G401.6 (cell line): ENCODE results near the gene CSAG3.
"Not testable (repeated sequence)": the region's sequence is repeated elsewhere in the genome, so short reads cannot be mapped to it uniquely, and the experiment has no call there.

ENCODE experiments used
- FAIRE-seq: peaks from 2 replicates; lab custom pipeline; 2012; peaks lifted over from hg19 to GRCh38; lab: Jason Lieb, UNC

Gene CSAG3

DNA sequence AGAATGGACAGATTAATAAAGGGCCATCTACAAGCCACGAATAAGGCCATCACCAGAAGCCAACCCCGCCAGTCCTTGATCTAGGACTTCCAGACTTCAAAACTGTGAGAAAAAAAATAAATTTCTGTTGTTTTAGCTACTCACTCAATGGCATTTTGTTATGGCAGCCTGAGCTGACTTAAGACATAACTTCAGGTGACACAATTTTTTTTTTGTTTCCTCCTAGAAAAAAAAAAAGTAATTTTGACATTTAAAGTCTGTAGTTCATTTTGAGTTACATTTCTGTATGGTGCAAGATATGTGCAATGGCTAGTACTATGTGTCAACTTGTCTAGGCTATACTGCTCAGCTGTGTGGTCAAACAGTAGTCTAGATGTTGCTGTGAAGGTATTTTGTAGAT lies at the start of gene CSAG3:
Gene CSAG3 (plus strand): TSS at position 301 of the 400 bp plus-strand sequence.
- FAIRE-seq: not testable (repeated sequence)

DNA sequence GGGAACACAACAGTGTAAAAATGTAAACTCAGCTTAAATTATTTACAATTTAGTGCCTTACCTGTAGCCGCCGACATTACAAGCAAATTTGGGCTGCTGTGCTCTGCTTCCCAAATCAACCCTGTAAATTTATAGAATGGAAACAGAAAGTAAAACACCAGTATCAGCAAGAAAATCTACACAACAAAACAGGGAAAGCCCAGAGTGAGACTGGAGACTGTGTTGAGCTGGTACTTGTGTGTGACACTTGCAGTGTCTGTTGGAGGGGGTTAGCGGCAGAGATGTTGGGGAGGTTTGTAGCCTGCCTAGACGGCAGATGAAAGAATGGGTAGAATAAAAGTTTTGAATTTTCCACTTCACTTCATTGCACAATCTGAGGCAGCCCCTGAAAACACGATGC lies 45.8 kb upstream of the CSAG3 start:
- not testable (repeated sequence) for FAIRE-seq

DNA sequence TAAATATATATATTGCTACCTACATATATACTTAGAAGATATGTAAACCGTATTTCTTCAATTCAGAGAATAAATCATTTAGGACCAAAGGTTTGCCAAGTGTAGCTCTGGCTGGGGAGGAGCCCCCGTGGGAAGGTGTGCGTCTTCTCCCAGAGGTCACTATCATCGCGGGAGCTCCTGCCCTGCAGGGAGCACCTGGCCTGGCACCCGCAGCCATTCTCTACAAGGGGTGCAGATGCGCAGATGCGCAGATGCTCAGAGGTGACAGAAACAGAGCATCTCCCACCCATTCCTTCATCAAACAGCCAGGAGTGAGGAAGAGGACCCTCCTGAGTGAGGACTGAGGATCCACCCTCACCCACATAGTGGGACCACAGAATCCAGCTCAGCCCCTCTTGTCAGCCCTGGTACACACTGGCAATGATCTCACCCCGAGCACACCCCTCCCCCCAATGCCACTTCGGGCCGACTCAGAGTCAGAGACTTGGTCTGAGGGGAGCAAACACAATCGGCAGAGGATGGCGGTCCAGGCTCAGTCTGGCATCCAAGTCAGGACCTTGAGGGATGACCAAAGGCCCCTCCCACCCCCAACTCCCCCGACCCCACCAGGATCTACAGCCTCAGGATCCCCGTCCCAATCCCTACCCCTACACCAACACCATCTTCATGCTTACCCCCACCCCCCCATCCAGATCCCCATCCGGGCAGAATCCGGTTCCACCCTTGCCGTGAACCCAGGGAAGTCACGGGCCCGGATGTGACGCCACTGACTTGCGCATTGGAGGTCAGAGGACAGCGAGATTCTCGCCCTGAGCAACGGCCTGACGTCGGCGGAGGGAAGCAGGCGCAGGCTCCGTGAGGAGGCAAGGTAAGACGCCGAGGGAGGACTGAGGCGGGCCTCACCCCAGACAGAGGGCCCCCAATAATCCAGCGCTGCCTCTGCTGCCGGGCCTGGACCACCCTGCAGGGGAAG lies 44.9 kb upstream of the CSAG3 start, which contains the start of gene MAGEA2B:
Gene MAGEA2B (plus strand): TSS at position 814 of the 973 bp plus-strand sequence. CDS start 2,479 bp downstream, outside the sequence.
- not testable (repeated sequence) for FAIRE-seq

DNA sequence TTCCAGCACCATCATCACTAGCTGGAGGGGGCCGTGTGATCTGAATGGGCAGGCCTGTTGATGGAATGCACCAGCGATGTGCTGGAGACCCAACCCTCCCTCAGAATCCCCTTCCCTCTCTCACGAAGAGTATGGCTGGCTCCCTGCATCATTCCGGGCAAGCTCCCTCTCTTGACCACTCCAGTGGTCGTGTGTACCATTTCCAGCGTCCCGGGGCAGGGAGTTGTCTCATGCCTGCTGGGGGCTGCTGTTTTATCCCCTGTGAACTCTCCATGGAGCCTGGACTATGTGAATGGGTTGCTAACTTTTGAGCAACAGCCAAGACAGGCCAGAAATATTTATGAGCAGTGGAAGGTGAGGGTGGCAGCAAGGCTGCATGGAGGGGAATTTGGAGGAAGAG lies 33.6 kb upstream of the CSAG3 start:
- FAIRE-seq: no peak

DNA sequence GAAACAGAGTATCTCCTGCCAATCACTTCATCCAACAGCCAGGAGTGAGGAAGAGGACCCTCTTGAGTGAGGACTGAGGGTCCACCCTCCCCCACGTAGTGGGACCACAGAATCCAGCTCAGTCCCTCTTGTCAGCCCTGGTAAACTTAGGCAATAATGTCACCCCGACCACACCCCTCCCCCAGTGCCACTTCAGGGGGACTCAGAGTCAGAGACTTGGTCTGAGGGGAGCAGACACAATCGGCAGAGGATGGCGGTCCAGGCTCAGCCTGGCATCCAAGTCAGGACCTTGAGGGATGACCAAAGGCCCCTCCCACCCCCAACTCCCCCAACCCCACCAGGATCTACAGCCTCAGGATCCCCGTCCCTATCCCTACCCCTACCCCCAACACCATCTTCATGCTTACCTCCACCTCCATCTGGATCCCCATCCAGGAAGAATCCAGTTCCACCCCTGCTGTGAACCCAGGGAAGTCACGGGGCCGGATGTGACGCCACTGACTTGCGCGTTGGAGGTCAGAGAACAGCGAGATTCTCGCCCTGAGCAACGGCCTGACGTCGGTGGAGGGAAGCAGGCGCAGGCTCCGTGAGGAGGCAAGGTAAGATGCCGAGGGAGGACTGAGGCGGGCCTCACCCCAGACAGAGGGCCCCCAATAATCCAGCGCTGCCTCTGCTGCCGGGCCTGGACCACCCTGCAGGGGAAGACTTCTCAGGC lies 25.6 kb upstream of the CSAG3 start, which contains the start of the genes CSAG1 and MAGEA12:
Gene CSAG1 (minus strand): TSS at position 461 of the 715 bp plus-strand sequence. CDS start 1,261 bp downstream, outside the sequence.
Gene MAGEA12 (plus strand): TSS at position 497 of the 715 bp plus-strand sequence. CDS start 2,405 bp downstream, outside the sequence.
- no peak for FAIRE-seq

DNA sequence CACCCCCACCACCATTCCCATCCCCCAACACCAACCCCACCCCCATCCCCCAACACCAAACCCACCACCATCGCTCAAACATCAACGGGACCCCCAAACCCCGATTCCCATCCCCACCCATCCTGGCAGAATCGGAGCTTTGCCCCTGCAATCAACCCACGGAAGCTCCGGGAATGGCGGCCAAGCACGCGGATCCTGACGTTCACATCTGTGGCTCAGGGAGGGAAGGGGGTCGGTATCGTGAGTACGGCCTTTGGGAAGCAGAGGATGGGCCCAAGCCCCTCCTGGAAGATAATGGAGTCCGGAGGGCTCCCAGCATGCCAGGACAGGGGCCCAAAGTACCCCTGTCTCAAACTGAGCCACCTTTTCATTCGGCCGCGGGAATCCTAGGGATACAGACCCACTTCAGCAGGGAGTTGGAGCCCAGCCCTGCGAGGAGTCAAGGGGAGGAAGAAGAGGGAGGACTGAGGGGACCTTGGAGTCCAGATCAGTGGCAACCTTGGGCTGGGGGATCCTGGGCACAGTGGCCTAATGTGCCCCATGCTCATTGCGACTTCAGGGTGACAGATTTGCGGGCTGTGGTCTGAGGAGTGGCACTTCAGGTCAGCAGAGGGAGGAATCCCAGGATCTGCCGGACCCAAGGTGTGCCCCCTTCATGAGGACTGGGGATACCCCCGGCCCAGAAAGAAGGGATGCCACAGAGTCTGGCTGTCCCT lies 24.7 kb upstream of the CSAG3 start:
- FAIRE-seq: not testable (repeated sequence)

DNA sequence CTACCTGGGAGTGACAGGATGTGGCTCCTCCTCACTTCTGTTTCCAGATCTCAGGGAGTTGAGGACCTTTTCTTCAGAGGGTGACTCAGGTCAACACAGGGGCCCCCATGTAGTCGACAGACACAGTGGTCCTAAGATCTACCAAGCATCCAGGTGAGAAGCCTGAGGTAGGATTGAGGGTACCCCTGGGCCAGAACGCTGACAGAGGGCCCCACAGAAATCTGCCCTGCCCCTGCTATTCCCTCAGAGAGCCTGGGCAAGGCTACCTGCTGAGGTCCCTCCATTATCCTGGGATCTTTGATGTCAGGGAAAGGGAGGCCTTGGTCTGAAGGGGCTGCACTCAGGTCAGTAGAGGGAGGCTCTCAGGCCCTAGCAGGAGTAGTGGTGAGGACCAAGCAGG lies 23.9 kb upstream of the CSAG3 start:
- FAIRE-seq: no peak

DNA sequence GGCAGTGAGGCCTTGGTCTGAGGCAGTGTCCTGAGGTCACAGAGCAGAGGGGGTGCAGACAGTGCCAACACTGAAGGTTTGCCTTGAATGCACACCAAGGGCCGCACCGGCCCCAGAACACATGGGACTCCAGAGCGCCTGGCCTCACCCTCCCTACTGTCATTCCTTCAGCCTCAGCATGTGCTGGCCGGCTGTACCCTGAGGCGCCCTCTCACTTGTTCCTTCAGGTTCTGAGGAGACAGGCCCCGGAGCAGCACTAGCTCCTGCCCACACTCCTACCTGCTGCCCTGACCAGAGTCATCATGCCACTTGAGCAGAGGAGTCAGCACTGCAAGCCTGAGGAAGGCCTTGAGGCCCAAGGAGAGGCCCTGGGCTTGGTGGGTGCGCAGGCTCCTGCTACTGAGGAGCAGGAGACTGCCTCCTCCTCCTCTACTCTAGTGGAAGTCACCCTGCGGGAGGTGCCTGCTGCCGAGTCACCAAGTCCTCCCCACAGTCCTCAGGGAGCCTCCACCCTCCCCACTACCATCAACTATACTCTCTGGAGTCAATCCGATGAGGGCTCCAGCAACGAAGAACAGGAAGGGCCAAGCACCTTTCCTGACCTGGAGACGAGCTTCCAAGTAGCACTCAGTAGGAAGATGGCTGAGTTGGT lies 23.0 kb upstream of the CSAG3 start:
- no peak for FAIRE-seq

DNA sequence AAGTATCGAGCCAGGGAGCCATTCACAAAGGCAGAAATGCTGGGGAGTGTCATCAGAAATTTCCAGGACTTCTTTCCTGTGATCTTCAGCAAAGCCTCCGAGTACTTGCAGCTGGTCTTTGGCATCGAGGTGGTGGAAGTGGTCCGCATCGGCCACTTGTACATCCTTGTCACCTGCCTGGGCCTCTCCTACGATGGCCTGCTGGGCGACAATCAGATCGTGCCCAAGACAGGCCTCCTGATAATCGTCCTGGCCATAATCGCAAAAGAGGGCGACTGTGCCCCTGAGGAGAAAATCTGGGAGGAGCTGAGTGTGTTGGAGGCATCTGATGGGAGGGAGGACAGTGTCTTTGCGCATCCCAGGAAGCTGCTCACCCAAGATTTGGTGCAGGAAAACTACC lies 22.5 kb upstream of the CSAG3 start:
- FAIRE-seq: not testable (repeated sequence)

DNA sequence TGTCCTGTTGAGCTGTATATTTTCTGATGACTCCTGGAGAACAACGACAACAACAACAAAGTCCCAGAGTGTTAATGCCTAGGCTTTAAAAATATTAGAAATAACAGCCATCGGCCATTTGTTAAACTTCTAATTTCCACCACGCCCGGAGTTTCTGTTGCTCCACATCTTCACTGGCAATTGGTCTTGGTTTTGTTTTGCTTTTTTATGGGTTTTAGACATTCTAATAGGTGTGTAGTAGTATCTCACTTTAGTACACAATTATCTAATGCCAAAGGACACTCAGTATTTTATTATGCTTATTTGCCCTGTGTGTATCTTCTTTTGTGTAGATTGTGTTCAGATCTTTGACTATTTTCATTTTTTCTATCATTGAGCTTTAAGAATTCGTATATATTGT lies 20.5 kb upstream of the CSAG3 start:
- FAIRE-seq: no peak

DNA sequence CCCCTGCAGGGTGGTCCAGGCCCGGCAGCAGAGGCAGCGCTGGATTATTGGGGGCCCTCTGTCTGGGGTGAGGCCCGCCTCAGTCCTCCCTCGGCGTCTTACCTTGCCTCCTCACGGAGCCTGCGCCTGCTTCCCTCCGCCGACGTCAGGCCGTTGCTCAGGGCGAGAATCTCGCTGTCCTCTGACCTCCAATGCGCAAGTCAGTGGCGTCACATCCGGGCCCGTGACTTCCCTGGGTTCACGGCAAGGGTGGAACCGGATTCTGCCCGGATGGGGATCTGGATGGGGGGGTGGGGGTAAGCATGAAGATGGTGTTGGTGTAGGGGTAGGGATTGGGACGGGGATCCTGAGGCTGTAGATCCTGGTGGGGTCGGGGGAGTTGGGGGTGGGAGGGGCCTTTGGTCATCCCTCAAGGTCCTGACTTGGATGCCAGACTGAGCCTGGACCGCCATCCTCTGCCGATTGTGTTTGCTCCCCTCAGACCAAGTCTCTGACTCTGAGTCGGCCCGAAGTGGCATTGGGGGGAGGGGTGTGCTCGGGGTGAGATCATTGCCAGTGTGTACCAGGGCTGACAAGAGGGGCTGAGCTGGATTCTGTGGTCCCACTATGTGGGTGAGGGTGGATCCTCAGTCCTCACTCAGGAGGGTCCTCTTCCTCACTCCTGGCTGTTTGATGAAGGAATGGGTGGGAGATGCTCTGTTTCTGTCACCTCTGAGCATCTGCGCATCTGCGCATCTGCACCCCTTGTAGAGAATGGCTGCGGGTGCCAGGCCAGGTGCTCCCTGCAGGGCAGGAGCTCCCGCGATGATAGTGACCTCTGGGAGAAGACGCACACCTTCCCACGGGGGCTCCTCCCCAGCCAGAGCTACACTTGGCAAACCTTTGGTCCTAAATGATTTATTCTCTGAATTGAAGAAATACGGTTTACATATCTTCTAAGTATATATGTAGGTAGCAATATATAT lies 5.0 kb upstream of the CSAG3 start, which contains the start of gene MAGEA2:
Gene MAGEA2 (minus strand): TSS at position 157 of the 965 bp plus-strand sequence. CDS start 2,479 bp downstream, outside the sequence.
- not testable (repeated sequence) for FAIRE-seq

DNA sequence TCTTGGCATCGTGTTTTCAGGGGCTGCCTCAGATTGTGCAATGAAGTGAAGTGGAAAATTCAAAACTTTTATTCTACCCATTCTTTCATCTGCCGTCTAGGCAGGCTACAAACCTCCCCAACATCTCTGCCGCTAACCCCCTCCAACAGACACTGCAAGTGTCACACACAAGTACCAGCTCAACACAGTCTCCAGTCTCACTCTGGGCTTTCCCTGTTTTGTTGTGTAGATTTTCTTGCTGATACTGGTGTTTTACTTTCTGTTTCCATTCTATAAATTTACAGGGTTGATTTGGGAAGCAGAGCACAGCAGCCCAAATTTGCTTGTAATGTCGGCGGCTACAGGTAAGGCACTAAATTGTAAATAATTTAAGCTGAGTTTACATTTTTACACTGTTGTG lies 4.1 kb upstream of the CSAG3 start:
- FAIRE-seq: not testable (repeated sequence)

DNA sequence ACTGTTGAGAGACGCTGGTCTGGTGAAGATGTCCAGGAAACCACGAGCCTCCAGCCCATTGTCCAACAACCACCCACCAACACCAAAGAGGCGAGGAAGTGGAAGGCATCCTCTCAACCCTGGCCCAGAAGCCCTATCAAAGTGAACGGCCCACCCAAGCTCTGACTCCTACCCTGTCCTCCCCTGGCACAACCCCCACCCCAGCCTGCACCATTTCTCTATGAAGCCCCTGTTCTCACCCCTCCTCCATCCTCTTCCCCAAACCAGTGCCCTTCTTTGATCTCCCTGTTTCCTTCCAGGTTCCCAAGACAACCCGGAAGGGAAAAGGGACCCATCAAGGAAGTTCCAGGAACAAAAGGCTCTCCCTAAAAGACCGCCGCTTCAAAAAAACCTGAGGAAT lies 526 bp downstream of the CSAG3 start:
- not testable (repeated sequence) for FAIRE-seq

DNA sequence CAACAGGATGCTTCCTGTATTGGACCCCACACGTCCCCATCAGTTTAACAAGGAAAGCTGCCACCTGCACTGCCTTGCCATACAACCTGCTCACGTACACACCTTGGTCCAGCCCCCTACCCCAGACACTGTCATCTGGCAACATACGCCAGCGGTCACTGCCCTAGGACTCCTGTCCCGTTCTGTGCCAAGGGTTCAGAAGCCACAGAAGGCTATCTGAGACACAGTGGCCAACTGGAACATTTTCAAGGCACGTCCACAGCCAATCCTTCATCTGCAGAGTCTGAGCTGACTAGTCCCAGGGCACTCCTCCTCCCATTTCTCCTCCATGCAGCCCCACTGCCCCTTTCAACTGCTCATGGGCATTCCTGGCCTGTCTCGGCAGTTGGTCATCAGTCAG lies 2.6 kb downstream of the CSAG3 start:
- FAIRE-seq: not testable (repeated sequence)

DNA sequence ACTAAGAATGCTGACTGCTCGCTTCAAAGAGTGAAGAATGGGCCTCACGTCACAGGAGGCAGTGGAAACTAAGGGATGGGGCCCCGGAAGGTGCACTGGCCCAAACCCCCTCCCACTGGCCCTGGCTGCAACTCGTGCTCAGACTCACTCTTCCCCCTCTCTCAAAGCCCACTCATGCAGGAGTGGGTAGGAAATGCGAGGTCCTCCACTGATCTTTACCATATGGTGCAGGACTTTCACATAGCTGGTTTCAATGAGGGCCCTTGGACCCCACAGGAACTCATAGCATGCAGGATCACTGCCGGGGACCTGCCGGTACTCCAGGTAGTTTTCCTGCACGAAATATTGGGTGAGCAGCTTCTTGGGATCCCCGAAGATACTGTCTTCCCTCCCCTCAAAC lies 7.5 kb downstream of the CSAG3 start:
- not testable (repeated sequence) for FAIRE-seq

DNA sequence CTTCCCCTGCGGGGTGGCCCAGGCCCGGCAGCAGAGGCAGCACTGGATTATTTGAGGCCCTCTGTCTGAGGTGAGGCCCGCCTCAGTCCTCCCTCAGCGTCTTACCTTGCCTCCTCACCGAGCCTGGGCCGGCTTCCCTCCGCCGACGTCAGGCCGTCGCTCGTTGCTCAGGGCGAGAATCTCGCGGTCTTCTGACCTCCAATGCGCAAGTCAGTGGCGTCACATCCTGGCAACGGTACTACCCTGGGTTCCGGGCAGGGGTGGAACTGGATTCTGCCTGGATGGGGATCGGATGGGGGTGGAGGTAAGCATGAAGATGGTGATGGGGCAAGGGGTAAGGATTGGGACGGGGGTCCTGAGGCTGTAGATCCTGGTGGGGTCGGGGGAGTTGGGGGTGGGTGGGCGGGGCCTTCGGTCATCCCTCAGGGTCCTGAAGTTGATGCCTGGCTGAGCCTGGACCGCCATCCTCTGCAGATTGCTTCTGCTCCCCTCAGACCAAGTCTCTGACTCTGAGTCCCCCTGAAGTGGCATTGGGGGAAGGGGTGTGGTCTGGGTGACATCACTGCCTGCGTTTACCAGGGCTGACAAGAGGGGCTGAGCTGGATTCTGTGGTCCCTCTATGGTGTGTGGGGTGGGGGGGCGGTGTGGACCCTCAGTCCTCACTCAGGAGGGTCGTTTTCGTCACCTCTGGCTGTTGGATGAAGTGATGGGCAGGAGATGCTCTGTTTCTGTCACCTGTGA lies 10.7 kb downstream of the CSAG3 start, which contains the start of gene MAGEA6:
Gene MAGEA6 (minus strand): TSS at position 141 of the 741 bp plus-strand sequence. CDS start 2,039 bp downstream, outside the sequence.
- FAIRE-seq: not testable (repeated sequence)

DNA sequence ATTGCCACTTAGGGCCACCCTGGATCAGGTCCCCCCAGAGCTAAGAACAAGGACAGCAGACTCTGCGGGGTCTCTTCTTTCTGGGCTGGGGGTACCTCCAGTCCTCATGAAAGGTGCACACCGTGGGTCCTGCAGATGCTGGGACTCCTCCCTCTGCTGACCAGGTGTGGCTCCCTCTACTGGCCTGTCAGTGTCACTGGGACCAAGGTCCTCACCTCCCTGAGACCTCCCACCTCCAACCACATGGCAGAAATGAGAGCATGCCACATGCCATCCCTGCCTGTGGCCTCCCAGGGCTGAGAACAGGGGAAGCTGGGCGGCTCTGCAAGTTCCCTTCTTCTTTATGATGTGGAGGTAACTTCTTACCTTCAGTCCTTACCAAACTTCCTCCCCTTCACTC lies 28.0 kb downstream of the CSAG3 start:
- FAIRE-seq: not testable (repeated sequence)

DNA sequence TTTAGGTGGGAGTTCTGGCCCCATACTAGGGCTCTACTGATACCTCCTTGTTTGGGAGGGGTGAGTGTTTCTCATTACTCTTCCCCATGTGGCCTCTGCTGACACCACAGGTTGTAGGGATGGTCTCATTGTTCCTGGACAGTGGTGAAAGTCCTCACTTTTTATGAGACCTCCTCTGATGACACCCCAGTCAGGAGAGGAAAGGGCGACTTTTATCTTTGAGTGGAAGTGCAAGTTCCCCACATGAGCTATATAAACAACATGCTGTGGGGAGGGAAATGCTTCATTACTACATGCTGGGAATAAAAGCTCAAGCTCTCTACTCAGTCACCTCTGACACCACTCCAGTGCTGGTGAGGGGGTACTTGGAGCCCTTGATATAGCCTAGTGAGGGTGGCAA lies 39.9 kb downstream of the CSAG3 start:
- no peak for FAIRE-seq

DNA sequence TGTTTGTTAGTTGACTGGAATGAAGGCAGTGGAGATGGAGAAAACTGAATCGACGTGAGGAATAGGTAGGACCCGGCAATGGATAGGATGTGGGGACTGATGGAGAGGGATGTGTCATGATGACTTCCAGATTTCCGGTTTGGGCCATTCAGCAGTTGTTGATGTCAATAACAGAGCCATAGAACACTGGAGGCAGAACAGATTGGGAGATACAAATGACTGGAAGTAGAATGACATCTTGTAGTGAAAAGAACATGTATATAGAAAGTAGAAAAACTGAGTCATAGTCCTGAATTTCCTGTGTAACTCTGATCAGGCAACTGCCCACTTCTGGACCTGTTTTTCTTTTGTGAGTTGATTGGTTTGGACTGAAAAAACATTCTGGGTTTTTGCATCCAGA lies 47.0 kb downstream of the CSAG3 start:
- FAIRE-seq: no peak
